SK-N-SH (cell line): ENCODE results near the gene NR6A1. TPM values are rescaled to one million over a fixed set of nuclear protein-coding genes. Genes with fewer than 3 reads are reported as not detected.
A peak's percentile ranks its signal among the peaks of the same experiment; 100 is the strongest.

Source experiments
- CTCF ChIA-PET: fragments of 300-600, 350-600 bp; formaldehyde crosslinking; extraction: SDS; loops from one replicate; lab custom pipeline; 2021; lab: Yijun Ruan, JAX
- POLR2A ChIA-PET: fragments of 350-600 bp; sonication (Branson Sonifier 250); formaldehyde crosslinking; extraction: SDS; loops from one replicate; lab custom pipeline; 2020; ENCODE audit warnings: antibody characterized with exemption, inconsistent platforms; lab: Yijun Ruan, JAX
- DNase-seq: peaks from one replicate; pipeline ENCODE4 v3.0.0; 2012
- H2AFZ ChIP-seq: fragments of 200-600 bp; sonication (generic); 2 replicates; pipeline ENCODE4 v1.8.1; 2016; ENCODE audit warnings: antibody characterized with exemption, mild to moderate bottlenecking, low read depth
- H3F3A ChIP-seq: fragments of 200-600 bp; sonication (generic); replicated peaks from 2 replicates; pipeline ENCODE3; 2016; ENCODE audit warnings: antibody characterized with exemption, mild to moderate bottlenecking; ENCODE audit not compliant: insufficient read depth
- H3K27ac ChIP-seq, 2 experiments: fragments of 200-500 bp in 1 of 2; fragments of 200-600 bp in 1 of 2; sonication (Bioruptor generic) in 1 of 2; sonication (generic), shearing (Covaris generic) in 1 of 2; 2 replicates each; pipeline versions ENCODE4 v1.5.1 to v1.6.1; 2014 to 2016; ENCODE audit warnings: low read depth in 2 of 2, inconsistent platforms in 1 of 2, low read length in 1 of 2, mild to moderate bottlenecking in 1 of 2, mixed read lengths in 1 of 2
- H3K27me3 ChIP-seq: fragments of 200-600 bp; sonication (generic), shearing (Covaris generic); 2 replicates; pipeline ENCODE4 v1.6.1; 2016; ENCODE audit warnings: mixed run types; ENCODE audit not compliant: insufficient read depth
- H3K36me3 ChIP-seq, 2 experiments: fragments of 200-500 bp in 1 of 2; fragments of 200-600 bp in 1 of 2; sonication (Bioruptor generic) in 1 of 2; sonication (generic) in 1 of 2; replicated peaks in 1 of 2; 2 replicates each; pipeline versions ENCODE3 to v1.5.1; 2014 to 2016; ENCODE audit warnings: low read length in 1 of 2, mild to moderate bottlenecking in 1 of 2; ENCODE audit not compliant: insufficient read depth in 2 of 2, control insufficient read depth in 1 of 2
- H3K4me1 ChIP-seq, 2 experiments: fragments of 200-500 bp in 1 of 2; fragments of 200-600 bp in 1 of 2; sonication (Bioruptor generic) in 1 of 2; sonication (generic), shearing (Covaris generic) in 1 of 2; 2 replicates each; pipeline versions ENCODE4 v1.5.1 to v1.6.1; 2014 to 2016; ENCODE audit warnings: low read depth in 1 of 2, low read length in 1 of 2, mixed run types in 1 of 2; ENCODE audit not compliant: insufficient read depth in 2 of 2, control insufficient read depth in 1 of 2
- H3K4me2 ChIP-seq: fragments of 200-600 bp; sonication (generic), shearing (Covaris generic); 2 replicates; pipeline ENCODE4 v1.6.1; 2017; ENCODE audit warnings: mixed run types
- H3K4me3 ChIP-seq, 2 experiments: fragments of 200-500 bp in 1 of 2; fragments of 200-600 bp in 1 of 2; sonication (Bioruptor generic) in 1 of 2; sonication (generic), shearing (Covaris generic) in 1 of 2; 2 replicates each; pipeline versions ENCODE4 v1.5.1 to v1.8.1; 2014 to 2016; ENCODE audit warnings: low read depth in 2 of 2, inconsistent platforms in 1 of 2, low read length in 1 of 2, mild to moderate bottlenecking in 1 of 2, mixed read lengths in 1 of 2, moderate library complexity in 1 of 2
- H3K79me2 ChIP-seq: fragments of 200-600 bp; sonication (generic); 2 replicates; pipeline ENCODE4 v1.8.1; 2017; ENCODE audit warnings: mild to moderate bottlenecking; ENCODE audit not compliant: insufficient read depth
- H3K9ac ChIP-seq: fragments of 200-600 bp; sonication (generic); 2 replicates; pipeline ENCODE4 v1.6.1; 2017; ENCODE audit warnings: mixed run types
- H3K9me2 ChIP-seq: fragments of 200-600 bp; sonication (generic); 2 replicates; pipeline ENCODE4 v1.6.1; 2017; ENCODE audit warnings: mixed run types
- H3K9me3 ChIP-seq: fragments of 200-600 bp; sonication (generic); 2 replicates; pipeline ENCODE4 v1.6.1; 2017; ENCODE audit warnings: mixed run types, mild to moderate bottlenecking, moderate library complexity
- H4K20me1 ChIP-seq: fragments of 200-600 bp; sonication (generic); 2 replicates; pipeline ENCODE4 v1.6.1; 2017; ENCODE audit warnings: mild to moderate bottlenecking, mixed run types; ENCODE audit not compliant: insufficient read depth
- CHD2 ChIP-seq: fragments of 150-350 bp; IDR thresholded peaks from 2 replicates; pipeline ENCODE4 v1.6.1; 2018; ENCODE audit warnings: low read length; ENCODE audit not compliant: partially characterized antibody
- ELF1 ChIP-seq: IDR thresholded peaks from 2 replicates; pipeline ENCODE4 v1.4.0; 2012
- EP300 ChIP-seq, 2 experiments: IDR thresholded peaks; 2 replicates each; pipeline versions ENCODE4 v1.4.0 to v1.6.1; 2012; ENCODE audit warnings: borderline replicate concordance in 1 of 2, low read depth in 1 of 2, low read length in 1 of 2
- FOSL2 ChIP-seq: IDR thresholded peaks from 2 replicates; pipeline ENCODE4 v1.4.0; 2012; ENCODE audit warnings: low read depth, mild to moderate bottlenecking, moderate library complexity, borderline replicate concordance
- FOXJ3 ChIP-seq: sonication (generic); formaldehyde crosslinking; IDR thresholded peaks from 2 replicates; pipeline ENCODE4 v1.5.1; 2020; ENCODE audit warnings: mild to moderate bottlenecking, missing genetic modification reagents
- JUND ChIP-seq: IDR thresholded peaks from 2 replicates; pipeline ENCODE4 v1.4.0; 2012
- MAX ChIP-seq: IDR thresholded peaks from 2 replicates; pipeline ENCODE4 v1.4.0; 2012; ENCODE audit warnings: low read depth
- MXI1 ChIP-seq: IDR thresholded peaks from 2 replicates; pipeline ENCODE4 v1.6.1; 2012; ENCODE audit warnings: mild to moderate bottlenecking, low read depth, low read length, improper control_type of control experiment
- NFIC ChIP-seq: IDR thresholded peaks from 2 replicates; pipeline ENCODE4 v1.4.0; 2012; ENCODE audit warnings: borderline replicate concordance
- NRF1 ChIP-seq: IDR thresholded peaks from 2 replicates; pipeline ENCODE4 v1.6.1; 2012; ENCODE audit warnings: low read depth, mild to moderate bottlenecking, low read length
- PBX3 ChIP-seq: IDR thresholded peaks from 2 replicates; pipeline ENCODE4; 2012
- POLR2AphosphoS5 ChIP-seq: IDR thresholded peaks from 2 replicates; pipeline ENCODE4 v1.6.1; 2012; ENCODE audit warnings: low read depth, low read length
- RAD21 ChIP-seq: IDR thresholded peaks from 2 replicates; pipeline ENCODE4 v1.6.1; 2012; ENCODE audit warnings: mild to moderate bottlenecking, low read length
- RCOR1 ChIP-seq: fragments of 150-350 bp; IDR thresholded peaks from 2 replicates; pipeline ENCODE4 v1.6.1; 2017; ENCODE audit warnings: antibody characterized with exemption, low read length
- RFX5 ChIP-seq: IDR thresholded peaks from 2 replicates; pipeline ENCODE4 v1.6.1; 2012; ENCODE audit warnings: mild to moderate bottlenecking, improper control_type of control experiment, low read length
- RXRA ChIP-seq: IDR thresholded peaks from 2 replicates; pipeline ENCODE4 v1.4.0; 2012; ENCODE audit warnings: low read depth, mild to moderate bottlenecking, borderline replicate concordance
- SIN3A ChIP-seq: IDR thresholded peaks from 2 replicates; pipeline ENCODE4 v1.6.1; 2012; ENCODE audit warnings: low read depth, mild to moderate bottlenecking, low read length, moderate library complexity, borderline replicate concordance
- SMC3 ChIP-seq: IDR thresholded peaks from 2 replicates; pipeline ENCODE4 v1.6.1; 2012; ENCODE audit warnings: low read depth, low read length, improper control_type of control experiment
- TAF1 ChIP-seq: IDR thresholded peaks from 2 replicates; pipeline ENCODE4 v1.6.1; 2012; ENCODE audit warnings: low read depth, mild to moderate bottlenecking, low read length, moderate library complexity, borderline replicate concordance
- TCF12 ChIP-seq: IDR thresholded peaks from 2 replicates; pipeline ENCODE4 v1.4.0; 2012
- TEAD4 ChIP-seq: IDR thresholded peaks from 2 replicates; pipeline ENCODE4 v1.4.0; 2012; ENCODE audit warnings: mild to moderate bottlenecking, borderline replicate concordance; ENCODE audit not compliant: insufficient read depth
- USF2 ChIP-seq: fragments of 150-350 bp; IDR thresholded peaks from 2 replicates; pipeline ENCODE4 v1.6.1; 2017; ENCODE audit warnings: antibody characterized with exemption, low read length, low read depth, borderline replicate concordance
- YY1 ChIP-seq: IDR thresholded peaks from 2 replicates; pipeline ENCODE4 v1.4.0; 2012; ENCODE audit warnings: low read depth, mild to moderate bottlenecking
- WGBS: methylation state at CpG from one replicate; pipeline ENCODE4 v1.1.6; 2017; ENCODE audit warnings: low lambda C conversion rate; 5-methylcytosine and 5-hydroxymethylcytosine counted together
- polyA plus RNA-seq, 3 experiments: library from polyadenylated mRNA; depleted of rRNA; stranded (reverse); fragments of >200 nt; gene quantifications; 2 replicates each; pipeline ENCODE4 v1.2.3, GENCODE V29; 2012
- TF ChIP-seq, protein P1 (sequence below): fragments of 150-350 bp; IDR thresholded peaks from 2 replicates; pipeline ENCODE4 v1.6.1; 2016; ENCODE audit warnings: mild to moderate bottlenecking, low read depth, low read length

NR6A1 gene
- polyA plus RNA-seq, 1 of the 3 experiments (the other 2 are of a cell fraction): 1.2 TPM

DNA sequence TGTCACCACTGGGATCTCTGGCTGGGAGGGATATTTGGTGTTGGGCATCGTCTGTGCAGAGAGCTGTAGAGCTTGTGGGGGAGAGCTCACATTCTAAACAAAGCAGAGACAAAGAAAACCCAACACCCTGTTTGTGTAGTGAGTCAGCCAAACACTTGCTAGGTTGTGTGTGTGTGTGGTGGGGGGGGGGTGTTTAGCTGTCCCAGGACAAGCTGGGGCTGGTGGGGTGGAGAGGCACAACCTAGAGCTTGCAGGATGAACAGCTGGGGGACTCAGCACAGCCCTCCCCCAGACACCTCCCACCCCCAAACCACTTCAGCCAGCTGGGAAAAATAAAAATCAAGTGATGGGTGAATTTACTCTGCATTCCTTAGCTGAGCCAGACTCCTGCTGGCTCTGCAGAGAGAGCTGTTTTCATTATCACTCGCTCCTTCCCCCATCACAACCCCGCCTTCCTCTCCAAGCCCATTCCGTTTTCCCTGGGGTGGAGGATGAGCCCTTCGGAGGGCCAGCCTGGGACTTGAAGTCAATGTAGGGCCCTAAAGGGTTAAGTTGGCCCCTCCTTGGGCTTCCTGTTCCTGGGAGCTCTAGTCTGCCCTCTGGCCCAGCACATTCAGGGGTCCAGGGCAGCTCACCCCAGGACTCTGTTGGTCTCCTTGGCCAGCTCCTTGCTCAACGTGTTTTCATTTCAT is 8.4 kb upstream of the NR6A1 start:
- Histone ChIP-seq H3K9ac (no peak overlapping the region), H4K20me1 (no peaks in the 10 kb centered on the region), H3K4me1 (peaks cover 3 to 14% of the 10 kb centered on the region in 2 experiments; a peak in 3 of 4 replicates), H3K36me3 (no peaks in the 10 kb centered on the region), H3K4me2 (peak overlapping the region; percentile 42), H3K4me3 (no peak overlapping the region), H2AFZ (peak overlapping the region; percentile 24; the same call in 1 of the 2 replicates), H3K9me2 (no peaks in the 10 kb centered on the region), H3K79me2 (no peaks in the 10 kb centered on the region), H3F3A (peaks cover 9% of the 10 kb centered on the region), H3K27ac (peak overlapping the region in 1 of 2 experiments; percentile 22; a peak in 1 of 4 replicates), H3K9me3 (no peaks in the 10 kb centered on the region), H3K27me3 (no peaks in the 10 kb centered on the region)
- 36% methylated on average over 6 of the region's 6 CpGs for WGBS
- no peak for DNase-seq
- TF ChIP-seq PBX3 (peak; percentile 38; the same call in 1 of the 2 replicates), FOXJ3 (CRISPR knock-in tag) (no peak), MAX (peak; percentile 52; the same call in 1 of the 2 replicates), USF2 (no peak), FOSL2 (peak; percentile 88; the same call in 1 of the 2 replicates), RCOR1 (no peak), RFX5 (no peak), TCF12 (peak; percentile 75), RXRA (no peak), TEAD4 (0 out of 2 replicates have a peak, but pooled peaks have one; percentile 15), TAF1 (no peak), POLR2AphosphoS5 (no peak), NRF1 (no peak), EP300 (IDR thresholded peaks at IDR 0.05; ENCODE audit: borderline replicate concordance in 1 of 2, low read depth in 1 of 2, low read length in 1 of 2) (peak in 1 of 2 experiments; percentile 47; a peak in 1 of 4 replicates), YY1 (no peak), JUND (peak; percentile 80; the same call in 1 of the 2 replicates), SIN3A (no peak), RAD21 (no peak), CHD2 (no peak), MXI1 (no peak), ELF1 (no peak), SMC3 (no peak), NFIC (no peak; the same call in 1 of the 2 replicates)
- TF ChIP-seq, protein P1, sequence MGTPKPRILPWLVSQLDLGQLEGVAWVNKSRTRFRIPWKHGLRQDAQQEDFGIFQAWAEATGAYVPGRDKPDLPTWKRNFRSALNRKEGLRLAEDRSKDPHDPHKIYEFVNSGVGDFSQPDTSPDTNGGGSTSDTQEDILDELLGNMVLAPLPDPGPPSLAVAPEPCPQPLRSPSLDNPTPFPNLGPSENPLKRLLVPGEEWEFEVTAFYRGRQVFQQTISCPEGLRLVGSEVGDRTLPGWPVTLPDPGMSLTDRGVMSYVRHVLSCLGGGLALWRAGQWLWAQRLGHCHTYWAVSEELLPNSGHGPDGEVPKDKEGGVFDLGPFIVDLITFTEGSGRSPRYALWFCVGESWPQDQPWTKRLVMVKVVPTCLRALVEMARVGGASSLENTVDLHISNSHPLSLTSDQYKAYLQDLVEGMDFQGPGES: no peak
- POLR2A ChIA-PET: interaction anchor here (0.6 to 1.2 kb wide), 3 partner anchors 56 to 76 kb away, joined by 3 read pairs; no protein-coding TSS in a partner anchor
- CTCF ChIA-PET: interaction anchor here (1.2 to 16.2 kb wide), 2 partner anchors 20 to 69 kb away, joined by 4 to 1436 read pairs; partner anchors contain the start of genes ARPC5L, RPL35 and WDR38
